HL-60 (cell line): ENCODE data around the gene NCEH1.
A peak's percentile ranks its signal among the peaks of the same experiment; 100 is the strongest.

Experiments
- DNase-seq, 2 experiments: peaks; one replicate each; pipeline ENCODE4 v3.0.0-alpha.2; 2010 to 2020; ENCODE audit warnings: low read depth in 1 of 2, low spot score in 1 of 2
- H3K27ac ChIP-seq: fragments of 250-450 bp; sonication (Bioruptor Pico); replicated peaks from 2 replicates; pipeline ENCODE4 v1.5.1; 2020; ENCODE audit warnings: mild to moderate bottlenecking, moderate library complexity
- H3K27me3 ChIP-seq: fragments of 250-450 bp; sonication (Bioruptor Pico); 2 replicates; pipeline ENCODE4 v1.5.1; 2021; ENCODE audit warnings: mild to moderate bottlenecking, moderate library complexity; ENCODE audit not compliant: insufficient read depth, poor library complexity, severe bottlenecking
- H3K4me3 ChIP-seq: replicated peaks from 2 replicates; pipeline ENCODE4 v1.5.1; 2011; ENCODE audit warnings: mild to moderate bottlenecking, control low read depth, low read length; ENCODE audit not compliant: insufficient read depth
- CTCF ChIP-seq: IDR thresholded peaks from one replicate; pipeline ENCODE4 v1.5.1; 2011; ENCODE audit warnings: low read length, control low read depth, inconsistent platforms; ENCODE audit not compliant: insufficient read depth
- GABPA ChIP-seq: IDR thresholded peaks from 2 replicates; pipeline ENCODE4 v1.6.1; 2012; ENCODE audit warnings: low read depth
- POLR2AphosphoS5 ChIP-seq: IDR thresholded peaks from 2 replicates; pipeline ENCODE4 v1.6.1; 2012; ENCODE audit warnings: low read depth
- REST ChIP-seq: IDR thresholded peaks from 2 replicates; pipeline ENCODE4 v1.6.1; 2012; ENCODE audit warnings: low read depth; ENCODE audit not compliant: insufficient replicate concordance
- SPI1 ChIP-seq: IDR thresholded peaks from 2 replicates; pipeline ENCODE4 v1.6.1; 2012; ENCODE audit warnings: low read depth, mild to moderate bottlenecking, borderline replicate concordance

NCEH1 gene

DNA sequence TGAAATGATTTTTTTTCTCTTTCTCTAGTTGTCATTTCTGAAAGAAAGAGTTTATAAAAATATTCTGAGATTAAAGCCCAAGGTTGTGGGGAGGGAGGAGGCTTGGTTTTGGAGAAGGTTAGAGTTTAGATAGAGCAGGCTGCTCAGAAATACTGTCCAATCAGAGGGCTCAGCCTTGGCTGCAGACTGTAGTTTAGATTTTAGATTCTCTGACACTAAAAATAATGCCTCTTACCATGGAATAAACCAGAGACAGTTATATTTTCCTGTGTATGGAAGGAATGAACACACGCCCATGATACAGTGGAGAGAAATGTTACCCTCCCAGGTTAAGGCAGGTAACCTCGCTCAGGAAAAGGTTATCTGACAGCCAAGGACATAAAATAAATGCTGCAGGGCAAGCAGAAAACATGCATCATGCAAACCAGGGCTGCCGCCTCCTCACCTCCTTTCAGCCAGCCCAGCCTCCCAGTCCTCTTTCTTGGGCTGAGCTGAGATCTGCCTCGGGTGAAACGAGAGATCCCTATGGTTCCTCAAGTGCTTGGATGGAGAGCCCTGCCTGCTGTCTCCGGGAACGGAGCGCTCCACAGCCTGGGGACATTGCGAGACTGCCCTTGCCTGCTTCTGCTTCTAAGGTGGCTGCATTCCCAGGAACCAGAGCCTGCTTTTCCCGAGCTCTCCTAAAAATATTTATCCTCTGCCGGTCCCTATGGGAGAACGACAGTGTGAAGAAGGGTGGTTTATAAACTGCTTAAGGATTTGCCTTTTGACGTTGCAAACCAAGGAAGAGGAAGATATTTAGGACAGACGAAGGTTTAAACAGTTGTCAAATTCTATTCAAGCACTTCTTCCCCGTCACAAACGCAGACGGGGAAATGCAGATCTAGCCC, 848 bp downstream of the NCEH1 start:
- peak overlapping the region; percentile 69 for H3K4me3 ChIP-seq
- no peaks in the 10 kb centered on the region for H3K27me3 ChIP-seq
- H3K27ac ChIP-seq: peak overlapping the region; percentile 75
- no peak for TF ChIP-seq SPI1
- TF ChIP-seq REST: no peak
- TF ChIP-seq CTCF: no peak
- TF ChIP-seq POLR2AphosphoS5: no peak
- TF ChIP-seq GABPA: no peak
- peak in 1 of 2 experiments; percentile 23 for DNase-seq

DNA sequence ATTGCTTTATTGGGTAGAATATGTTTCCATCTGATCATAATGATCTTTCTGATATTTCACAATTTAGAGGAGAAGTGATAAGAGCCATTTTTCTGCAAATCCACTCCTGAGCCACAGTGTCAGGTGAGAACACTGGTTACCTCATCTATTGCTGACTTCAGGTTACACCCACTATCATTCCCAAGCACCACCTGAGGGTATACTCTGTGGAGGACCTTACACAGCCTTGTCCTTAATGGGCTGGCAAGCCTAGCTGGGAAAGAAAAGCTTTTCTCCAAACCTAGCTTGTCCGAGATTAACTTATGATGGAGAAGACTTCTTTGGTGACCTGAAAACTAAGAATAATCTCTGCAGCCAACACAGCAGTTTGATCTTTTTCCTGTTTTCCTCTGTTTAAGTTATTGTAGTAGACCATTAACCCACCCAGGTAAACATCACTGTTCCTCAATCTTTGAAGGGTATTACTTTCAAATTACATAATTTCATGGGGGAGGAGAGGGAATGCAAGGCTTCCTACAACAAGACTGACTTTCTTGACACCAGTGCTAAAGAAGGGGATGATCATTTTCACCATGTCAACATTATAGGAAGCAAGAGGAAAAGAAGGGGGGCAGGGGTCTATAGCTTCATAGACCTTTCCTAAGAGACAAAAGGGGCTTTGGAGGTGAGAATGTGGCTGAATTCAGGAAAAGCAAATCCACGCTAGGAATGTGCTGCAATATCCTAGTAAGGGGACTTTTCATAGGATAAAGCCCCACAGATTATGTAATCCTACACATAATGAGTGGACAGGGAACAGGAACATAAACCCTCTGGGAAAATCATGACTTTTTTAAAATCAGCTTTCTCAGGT, 1.7 kb downstream of the NCEH1 start:
- no peak for DNase-seq
- no peaks in the 10 kb centered on the region for H3K27me3 ChIP-seq
- TF ChIP-seq REST: no peak
- TF ChIP-seq SPI1: no peak
- TF ChIP-seq CTCF: no peak
- no peak for TF ChIP-seq GABPA
- TF ChIP-seq POLR2AphosphoS5: no peak
- no peak overlapping the region for H3K4me3 ChIP-seq
- H3K27ac ChIP-seq: no peak overlapping the region

- no peak for DNase-seq
- Histone ChIP-seq H3K27ac (no peak overlapping the region), H3K27me3 (no peaks in the 10 kb centered on the region), H3K4me3 (no peak overlapping the region)
- TF ChIP-seq CTCF (no peak), POLR2AphosphoS5 (no peak), GABPA (no peak), REST (no peak)
These were observed 2.9 kb downstream of the NCEH1 start for GRCh38 chr3:172707967-172708366.
